KOPT-K1 (cell line): ENCODE measurements around the gene ILDR1.

Source experiments
- H3K27ac ChIP-seq: fragments of 200-600 bp; sonication (generic); 2 replicates; pipeline ENCODE4 v1.5.1; 2016; ENCODE audit warnings: antibody characterized with exemption, mild to moderate bottlenecking, low read depth, low read length; ENCODE audit not compliant: poor library complexity, severe bottlenecking
- H3K36me3 ChIP-seq: fragments of 200-600 bp; sonication (generic); 2 replicates; pipeline ENCODE4 v1.5.1; 2017; ENCODE audit warnings: antibody characterized with exemption, mild to moderate bottlenecking, low read length, moderate library complexity; ENCODE audit not compliant: insufficient read depth
- H3K9me3 ChIP-seq: fragments of 200-600 bp; sonication (generic); 2 replicates; pipeline ENCODE4 v1.5.1; 2017; ENCODE audit warnings: antibody characterized with exemption, low read length, mild to moderate bottlenecking; ENCODE audit not compliant: insufficient read depth, poor library complexity, severe bottlenecking

Gene ILDR1

GRCh38 chr3:122031123-122031468 lies 9.0 kb upstream of the ILDR1 start:
- Histone ChIP-seq H3K27ac (no peak overlapping the region), H3K36me3 (no peaks in the 10 kb centered on the region), H3K9me3 (peaks cover 2% of the 10 kb centered on the region)

GRCh38 chr3:122030381-122031122 lies 8.5 kb upstream of the ILDR1 start:
- no peak overlapping the region for H3K27ac ChIP-seq
- H3K9me3 ChIP-seq = no peaks in the 10 kb centered on the region
- H3K36me3 ChIP-seq = no peaks in the 10 kb centered on the region

GRCh38 chr3:122025296-122025695 lies 3.2 kb upstream of the ILDR1 start:
- Histone ChIP-seq H3K9me3 (no peaks in the 10 kb centered on the region), H3K27ac (no peak overlapping the region), H3K36me3 (no peaks in the 10 kb centered on the region)

- Histone ChIP-seq H3K36me3 (no peaks in the 10 kb centered on the region), H3K27ac (no peak overlapping the region), H3K9me3 (no peaks in the 10 kb centered on the region)
These were observed 2.8 kb upstream of the ILDR1 start for GRCh38 chr3:122024800-122025199.

- Histone ChIP-seq H3K36me3 (no peaks in the 10 kb centered on the region), H3K27ac (no peak overlapping the region), H3K9me3 (no peaks in the 10 kb centered on the region)
These were observed 1.4 kb upstream of the ILDR1 start for GRCh38 chr3:122023335-122023910.

GRCh38 chr3:122021037-122021436 lies 1.0 kb downstream of the ILDR1 start:
- Histone ChIP-seq H3K9me3 (no peaks in the 10 kb centered on the region), H3K36me3 (no peaks in the 10 kb centered on the region), H3K27ac (no peak overlapping the region)

- Histone ChIP-seq H3K9me3 (no peaks in the 10 kb centered on the region), H3K36me3 (no peaks in the 10 kb centered on the region), H3K27ac (no peak overlapping the region)
These were observed 2.6 kb downstream of the ILDR1 start for GRCh38 chr3:122019493-122019892.

GRCh38 chr3:122014741-122015140 lies 7.3 kb downstream of the ILDR1 start:
- no peaks in the 10 kb centered on the region for H3K36me3 ChIP-seq
- H3K27ac ChIP-seq = no peak overlapping the region

GRCh38 chr3:122013448-122013925 lies 8.6 kb downstream of the ILDR1 start:
- Histone ChIP-seq H3K9me3 (no peaks in the 10 kb centered on the region), H3K27ac (no peak overlapping the region), H3K36me3 (no peaks in the 10 kb centered on the region)

More at GRCh38 chr3:122014741-122015140, 7.3 kb downstream of the ILDR1 start:
- no peaks in the 10 kb centered on the region for H3K9me3 ChIP-seq

GRCh38 chr3:122012821-122013220 lies 9.2 kb downstream of the ILDR1 start:
- Histone ChIP-seq H3K27ac (no peak overlapping the region), H3K36me3 (no peaks in the 10 kb centered on the region), H3K9me3 (no peaks in the 10 kb centered on the region)

GRCh38 chr3:122011396-122011795 lies 10.7 kb downstream of the ILDR1 start:
- Histone ChIP-seq H3K27ac (no peak overlapping the region), H3K9me3 (no peaks in the 10 kb centered on the region), H3K36me3 (no peaks in the 10 kb centered on the region)

- Histone ChIP-seq H3K36me3 (no peaks in the 10 kb centered on the region), H3K9me3 (no peaks in the 10 kb centered on the region), H3K27ac (no peak overlapping the region)
These were observed 11.5 kb downstream of the ILDR1 start for GRCh38 chr3:122010506-122010905.

GRCh38 chr3:122008166-122008565 lies 13.9 kb downstream of the ILDR1 start:
- Histone ChIP-seq H3K27ac (no peak overlapping the region), H3K36me3 (no peaks in the 10 kb centered on the region), H3K9me3 (no peaks in the 10 kb centered on the region)

- H3K9me3 ChIP-seq = no peaks in the 10 kb centered on the region
- no peak overlapping the region for H3K27ac ChIP-seq
- no peaks in the 10 kb centered on the region for H3K36me3 ChIP-seq
These were observed 15.8 kb downstream of the ILDR1 start for GRCh38 chr3:122006267-122006666.

GRCh38 chr3:122004991-122005565 lies 17.0 kb downstream of the ILDR1 start:
- no peaks in the 10 kb centered on the region for H3K36me3 ChIP-seq
- no peak overlapping the region for H3K27ac ChIP-seq
- no peaks in the 10 kb centered on the region for H3K9me3 ChIP-seq

- Histone ChIP-seq H3K27ac (no peak overlapping the region), H3K9me3 (no peaks in the 10 kb centered on the region), H3K36me3 (no peaks in the 10 kb centered on the region)
These were observed 17.9 kb downstream of the ILDR1 start for GRCh38 chr3:122004107-122004506.
